Fibroblast of mammary gland (primary cell): ENCODE results near the gene ARID1B.

Experiments used
- DNase-seq: peaks from one replicate; pipeline ENCODE4 v3.0.0-alpha.2; 2010; ENCODE audit warnings: low read depth
- H3K4me3 ChIP-seq: 2 replicates; pipeline ENCODE4 v1.5.1; 2011; ENCODE audit warnings: low read depth, mild to moderate bottlenecking, low read length, moderate library complexity; ENCODE audit not compliant: control insufficient read depth
- TF ChIP-seq, protein P1 (sequence below): conservative IDR thresholded peaks from 2 replicates; pipeline ENCODE4 v1.5.1; 2011; ENCODE audit warnings: low read depth, low read length, inconsistent platforms; ENCODE audit not compliant: control insufficient read depth, insufficient read depth

Gene ARID1B

DNA sequence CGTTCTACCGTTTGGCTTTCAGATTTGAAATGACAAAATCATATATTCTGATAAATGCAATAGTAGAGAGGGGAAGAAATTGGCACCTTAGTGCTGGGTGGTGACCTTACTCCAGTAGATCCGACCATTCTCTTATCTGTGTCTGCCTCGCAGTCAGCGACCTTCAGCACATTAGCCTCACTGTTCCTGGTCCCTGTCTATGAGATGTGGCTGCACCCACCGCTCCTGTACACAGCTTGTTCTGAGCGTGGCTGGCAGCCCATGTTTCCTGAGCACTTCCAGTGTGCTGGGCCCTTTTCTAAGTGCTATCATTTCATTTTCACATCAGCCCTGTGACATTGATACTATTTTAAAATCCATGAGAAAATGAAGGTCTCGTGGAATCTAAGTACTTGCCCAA is 408.0 kb downstream of the ARID1B start:
- H3K4me3 ChIP-seq: no peak overlapping the region
- DNase-seq: no peak
- TF ChIP-seq, protein P1, sequence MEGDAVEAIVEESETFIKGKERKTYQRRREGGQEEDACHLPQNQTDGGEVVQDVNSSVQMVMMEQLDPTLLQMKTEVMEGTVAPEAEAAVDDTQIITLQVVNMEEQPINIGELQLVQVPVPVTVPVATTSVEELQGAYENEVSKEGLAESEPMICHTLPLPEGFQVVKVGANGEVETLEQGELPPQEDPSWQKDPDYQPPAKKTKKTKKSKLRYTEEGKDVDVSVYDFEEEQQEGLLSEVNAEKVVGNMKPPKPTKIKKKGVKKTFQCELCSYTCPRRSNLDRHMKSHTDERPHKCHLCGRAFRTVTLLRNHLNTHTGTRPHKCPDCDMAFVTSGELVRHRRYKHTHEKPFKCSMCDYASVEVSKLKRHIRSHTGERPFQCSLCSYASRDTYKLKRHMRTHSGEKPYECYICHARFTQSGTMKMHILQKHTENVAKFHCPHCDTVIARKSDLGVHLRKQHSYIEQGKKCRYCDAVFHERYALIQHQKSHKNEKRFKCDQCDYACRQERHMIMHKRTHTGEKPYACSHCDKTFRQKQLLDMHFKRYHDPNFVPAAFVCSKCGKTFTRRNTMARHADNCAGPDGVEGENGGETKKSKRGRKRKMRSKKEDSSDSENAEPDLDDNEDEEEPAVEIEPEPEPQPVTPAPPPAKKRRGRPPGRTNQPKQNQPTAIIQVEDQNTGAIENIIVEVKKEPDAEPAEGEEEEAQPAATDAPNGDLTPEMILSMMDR: no peak

DNA sequence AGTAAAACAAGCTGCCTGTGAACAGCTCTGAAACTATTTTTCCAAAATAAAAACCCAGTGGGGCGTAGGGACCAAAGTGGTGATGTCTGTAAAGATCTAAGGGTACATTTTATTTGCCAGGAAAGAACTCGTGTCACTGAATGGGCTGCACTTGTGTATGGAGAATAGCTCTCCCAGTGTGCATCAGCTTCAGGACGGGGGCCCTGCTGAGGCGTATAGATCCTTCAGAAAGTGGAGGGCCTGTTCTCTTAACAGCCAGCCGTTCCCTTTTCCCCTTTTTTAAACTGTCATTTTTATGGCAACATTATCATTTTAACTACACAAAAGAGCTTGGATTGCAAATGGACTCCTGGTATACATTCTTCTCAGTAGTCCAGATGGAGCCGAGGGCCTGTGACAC is 408.8 kb downstream of the ARID1B start:
- TF ChIP-seq, protein P1: no peak
- DNase-seq: no peak
- H3K4me3 ChIP-seq: no peak overlapping the region

DNA sequence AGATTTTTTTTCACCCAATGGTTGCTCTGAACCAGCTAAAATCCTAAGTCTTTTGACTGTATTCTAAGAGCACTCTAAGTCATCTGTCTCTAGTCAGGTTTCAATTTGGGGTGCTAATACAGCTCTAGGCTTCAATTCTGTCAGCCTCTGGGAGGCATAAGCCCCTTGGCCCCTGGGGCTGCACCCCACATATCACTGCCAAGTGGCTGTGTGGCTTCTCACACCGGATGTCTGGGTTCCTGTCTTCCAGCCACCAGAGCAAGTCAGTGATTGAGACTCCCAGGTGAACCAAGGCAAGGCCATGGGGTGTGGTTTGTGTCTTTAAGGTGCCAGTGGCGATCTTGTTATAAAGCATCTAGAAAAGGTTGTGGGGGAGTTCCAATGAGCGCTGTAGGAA is 409.6 kb downstream of the ARID1B start:
- TF ChIP-seq, protein P1: no peak
- H3K4me3 ChIP-seq: no peak overlapping the region
- DNase-seq: no peak

DNA sequence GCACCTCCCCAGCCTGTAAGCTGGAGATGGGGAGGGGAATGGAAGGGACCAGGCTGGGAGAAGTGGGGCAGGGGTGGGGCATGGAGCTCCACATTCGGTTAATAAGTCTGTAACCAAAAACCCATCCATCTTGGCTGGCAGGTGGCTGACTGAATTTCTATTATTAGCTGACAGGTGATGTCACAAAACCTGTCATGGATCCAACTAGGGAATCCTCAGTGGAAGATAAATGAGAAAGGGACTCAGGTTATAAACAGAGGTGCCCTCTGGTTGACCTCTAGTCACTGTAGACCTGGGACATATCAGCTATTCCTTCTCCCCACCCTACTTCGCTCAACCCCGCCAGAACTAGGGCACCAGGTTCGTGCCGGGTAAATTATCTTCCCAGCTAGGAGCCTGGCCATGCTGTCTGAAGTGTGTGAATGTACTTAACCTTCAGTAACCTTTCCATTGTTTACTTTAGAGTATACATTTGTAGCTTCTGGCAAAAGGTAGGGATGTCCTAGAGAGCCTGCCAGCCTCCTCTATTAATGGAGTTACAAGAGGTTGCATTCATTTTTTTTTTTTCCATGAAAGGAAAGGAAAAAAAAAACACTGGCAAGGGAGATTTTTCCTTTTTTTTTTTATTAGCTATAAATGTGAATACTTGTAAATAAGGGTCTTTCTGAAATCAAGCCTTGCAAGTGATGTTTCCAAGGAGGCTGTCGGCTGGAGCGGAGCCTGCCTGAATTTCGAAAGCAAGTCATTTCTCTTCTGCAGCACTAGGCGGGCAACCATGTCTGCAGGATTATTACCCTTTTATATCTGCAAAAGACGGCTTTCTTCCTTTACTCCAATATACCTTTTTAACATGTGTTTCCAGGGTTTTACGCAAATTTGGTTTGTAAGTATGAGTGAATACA is 410.3 kb downstream of the ARID1B start:
- no peak for DNase-seq
- TF ChIP-seq, protein P1: no peak
- H3K4me3 ChIP-seq: no peak overlapping the region

DNA sequence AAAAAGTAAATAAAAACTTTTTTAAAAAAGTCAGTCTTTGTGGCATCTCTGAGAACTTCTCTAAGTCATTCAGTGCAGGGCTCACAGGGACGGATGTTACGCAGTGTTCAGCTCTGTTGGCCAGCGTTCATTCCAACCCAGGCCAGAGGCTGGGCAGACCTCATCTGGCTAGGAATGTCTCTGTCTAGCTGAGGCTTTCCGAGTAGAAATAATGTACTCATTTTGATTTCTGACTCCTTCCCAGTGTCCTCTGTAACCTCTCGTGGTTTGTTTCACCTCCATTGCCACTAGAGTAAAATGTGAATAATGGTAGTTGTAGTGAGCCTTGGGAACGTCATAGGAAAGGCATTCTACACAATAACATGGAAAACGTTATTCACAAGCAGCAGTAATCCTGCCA is 411.0 kb downstream of the ARID1B start:
- H3K4me3 ChIP-seq: no peak overlapping the region
- TF ChIP-seq, protein P1: no peak
- peak; percentile 46 for DNase-seq

DNA sequence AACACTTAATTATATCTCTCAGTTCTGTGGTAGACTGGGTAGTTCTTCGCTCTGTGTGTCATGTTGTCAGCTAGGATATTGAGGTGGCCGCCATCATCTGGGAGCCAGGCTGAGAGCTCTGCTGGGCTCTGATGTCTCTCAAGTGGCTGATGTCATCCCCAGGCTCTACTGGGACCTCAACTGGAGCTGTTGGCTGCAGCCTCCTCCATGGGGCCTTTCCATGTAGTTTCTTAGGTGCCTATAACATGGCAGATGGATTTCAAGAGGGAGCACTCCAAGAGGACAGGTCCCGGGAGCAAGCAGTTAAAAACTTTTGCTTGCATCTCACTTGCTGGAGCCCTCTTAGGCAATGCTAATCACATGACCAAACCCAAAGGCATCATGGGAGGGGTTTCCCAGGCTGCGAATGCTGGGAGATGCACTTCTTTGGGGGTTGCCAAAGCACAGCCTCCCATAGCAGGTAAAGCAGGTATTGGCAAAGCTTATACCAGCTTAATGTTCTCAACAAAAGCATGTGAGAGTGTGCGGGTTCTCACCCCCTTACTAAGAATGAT is 416.3 kb downstream of the ARID1B start:
- no peak overlapping the region for H3K4me3 ChIP-seq
- no peak for DNase-seq
- TF ChIP-seq, protein P1: no peak
